K562 (cell line): ENCODE data around the gene HPD. TPM values are rescaled to one million over a fixed set of nuclear protein-coding genes. Genes with fewer than 3 reads are reported as not detected.

Experiments
- CBFA2T2 ChIP-seq: fragments of 450-650 bp; conservative IDR thresholded peaks from 2 replicates; pipeline ENCODE4 v1.6.1; 2017; ENCODE audit warnings: mild to moderate bottlenecking
- HSF4 ChIP-seq: fragments of 250-450 bp; sonication (Bioruptor Pico); IDR thresholded peaks from 2 replicates; pipeline ENCODE4 v2.1.2; 2022; ENCODE audit warnings: mild to moderate bottlenecking, moderate library complexity, borderline replicate concordance
- IFI16 ChIP-seq: fragments of 250-450 bp; sonication (Bioruptor Pico); IDR thresholded peaks from 2 replicates; pipeline ENCODE4 v2.1.2; 2022; ENCODE audit warnings: mild to moderate bottlenecking, inconsistent platforms
- MTF1 ChIP-seq: fragments of 250-450 bp; sonication (Bioruptor Pico); IDR thresholded peaks from 2 replicates; pipeline ENCODE4 v1.9.0; 2021; ENCODE audit warnings: moderate library complexity, mild to moderate bottlenecking, inconsistent platforms, borderline replicate concordance
- NRF1 ChIP-seq, 2 experiments: fragments of 450-650 bp; IDR thresholded peaks in 1 of 2; conservative IDR thresholded peaks in 1 of 2; 2 replicates each; pipeline ENCODE4 v1.6.1; 2014; ENCODE audit warnings: mild to moderate bottlenecking in 2 of 2
- RB1 ChIP-seq: fragments of 450-650 bp; IDR thresholded peaks from 2 replicates; pipeline ENCODE4 v1.6.1; 2017; ENCODE audit warnings: low read depth, mild to moderate bottlenecking
- ZKSCAN8 ChIP-seq: fragments of 200-800 bp; sonication (Bioruptor generic); IDR thresholded peaks from 2 replicates; pipeline ENCODE4 v1.6.1; 2016; ENCODE audit warnings: missing genetic modification characterization, missing compliant biosample characterization
- ZNF644 ChIP-seq: fragments of 200-800 bp; sonication (Bioruptor generic); IDR thresholded peaks from 2 replicates; pipeline ENCODE4 v1.6.1; 2016; ENCODE audit warnings: low read depth, missing genetic modification characterization, missing compliant biosample characterization
- polyA plus RNA-seq, 8 experiments: library from polyadenylated mRNA; depleted of rRNA in 4 of 8; stranded (reverse) in 5 of 8; unstranded in 3 of 8; fragments of >200 nt; fragmentation: Nextera tagmentation in 2 of 8; fragmentation: Illumina TruSeq in 1 of 8; extraction: Ambion mirVana in 2 of 8; extraction: Trizol in 1 of 8; gene quantifications; 2 replicates each; pipeline versions ENCODE4 v1.2.1 to v1.2.3, GENCODE V29; 2011 to 2014; ENCODE audit warnings: inconsistent platforms in 1 of 8, missing spikeins in 1 of 8
- total RNA-seq, 7 experiments: library from RNA; depleted of rRNA in 6 of 7; stranded (reverse); fragments of >200 nt in 6 of 7; fragmentation: Illumina TruSeq in 2 of 7; extraction: Trizol in 2 of 7; gene quantifications; 2 replicates each; pipeline versions ENCODE4 v1.2.1 to v1.2.3, GENCODE V29; 2011 to 2021; ENCODE audit warnings: low replicate concordance in 1 of 7
- TF ChIP-seq, protein P1 (sequence below): fragments of 450-650 bp; IDR thresholded peaks from 2 replicates; pipeline ENCODE4 v1.6.1; 2016
- TF ChIP-seq, protein P2 (sequence below): fragments of 250-450 bp; sonication (Bioruptor Pico); IDR thresholded peaks from 2 replicates; pipeline ENCODE4 v1.6.1; 2021; ENCODE audit warnings: mild to moderate bottlenecking
- TF ChIP-seq, protein P3 (sequence below): sonication (generic); formaldehyde crosslinking; IDR thresholded peaks from 2 replicates; pipeline ENCODE4 v1.8.0; 2023; ENCODE audit warnings: mild to moderate bottlenecking, missing genetic modification reagents
- TF ChIP-seq, protein P4 (sequence below), 2 experiments: fragments of 450-650 bp; formaldehyde crosslinking in 1 of 2; IDR thresholded peaks; 2 replicates each; pipeline versions ENCODE4 v1.4.0 to v1.6.1; 2014 to 2020; ENCODE audit warnings: mild to moderate bottlenecking in 2 of 2, borderline replicate concordance in 1 of 2, low read depth in 1 of 2

Gene HPD
- total and polyA plus RNA-seq, 9 of the 15 experiments (the other 6 are each of a cell fraction or from before 2014, with no cell fraction given), result 0.06 to 0.29 (median 0.07) TPM; not detected in 4

DNA sequence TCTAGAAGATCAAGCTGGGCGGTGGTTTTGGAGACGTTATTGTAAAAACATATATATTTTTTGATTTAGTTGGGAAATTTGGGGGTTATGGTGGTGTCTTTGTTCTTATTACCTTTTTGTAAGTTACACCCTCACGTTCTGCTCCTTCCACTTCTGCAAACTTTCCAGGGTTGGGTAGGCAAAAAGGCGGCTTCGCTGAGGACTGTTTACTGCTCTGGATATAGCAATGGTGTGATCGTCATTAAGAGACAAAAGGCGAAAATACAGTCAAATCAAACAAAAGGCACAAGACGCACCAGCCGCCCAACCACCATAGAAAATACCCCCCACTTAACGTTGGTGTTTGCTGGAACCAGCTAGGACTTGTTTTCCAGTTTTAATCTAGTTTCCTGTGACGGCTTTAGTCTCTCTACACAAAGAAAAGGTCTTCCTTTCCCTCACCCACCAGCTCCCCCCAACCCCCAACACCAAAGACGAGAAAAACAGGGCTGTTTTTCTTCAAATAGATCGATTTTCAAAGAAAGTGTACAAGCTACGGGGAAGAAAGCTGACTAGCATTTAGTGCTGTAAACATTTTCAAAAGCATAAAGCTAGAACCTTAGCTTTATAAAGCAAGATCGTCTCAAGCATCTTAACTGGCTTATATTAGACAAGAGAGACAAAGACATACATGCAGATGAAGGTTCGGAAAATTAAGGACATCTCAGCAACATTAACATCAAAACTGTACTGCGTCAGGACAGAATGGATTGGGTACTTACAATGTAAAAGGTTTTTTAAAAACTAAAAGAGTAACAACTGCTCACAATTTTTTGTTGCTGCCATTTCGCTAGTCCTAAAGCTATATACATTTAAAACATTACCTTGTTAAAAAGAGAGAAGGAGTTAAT lies 56.8 kb downstream of the HPD start (continued):
- TF ChIP-seq NRF1 (conservative IDR thresholded peaks at IDR 0.05 in 1 of 2, IDR thresholded peaks at IDR 0.05 in 1 of 2), result no peak
- no peak for TF ChIP-seq IFI16
- TF ChIP-seq, protein P1, sequence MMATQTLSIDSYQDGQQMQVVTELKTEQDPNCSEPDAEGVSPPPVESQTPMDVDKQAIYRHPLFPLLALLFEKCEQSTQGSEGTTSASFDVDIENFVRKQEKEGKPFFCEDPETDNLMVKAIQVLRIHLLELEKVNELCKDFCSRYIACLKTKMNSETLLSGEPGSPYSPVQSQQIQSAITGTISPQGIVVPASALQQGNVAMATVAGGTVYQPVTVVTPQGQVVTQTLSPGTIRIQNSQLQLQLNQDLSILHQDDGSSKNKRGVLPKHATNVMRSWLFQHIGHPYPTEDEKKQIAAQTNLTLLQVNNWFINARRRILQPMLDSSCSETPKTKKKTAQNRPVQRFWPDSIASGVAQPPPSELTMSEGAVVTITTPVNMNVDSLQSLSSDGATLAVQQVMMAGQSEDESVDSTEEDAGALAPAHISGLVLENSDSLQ, result no peak
- TF ChIP-seq HSF4 (CRISPR knock-in tag), result no peak
- TF ChIP-seq, protein P2, sequence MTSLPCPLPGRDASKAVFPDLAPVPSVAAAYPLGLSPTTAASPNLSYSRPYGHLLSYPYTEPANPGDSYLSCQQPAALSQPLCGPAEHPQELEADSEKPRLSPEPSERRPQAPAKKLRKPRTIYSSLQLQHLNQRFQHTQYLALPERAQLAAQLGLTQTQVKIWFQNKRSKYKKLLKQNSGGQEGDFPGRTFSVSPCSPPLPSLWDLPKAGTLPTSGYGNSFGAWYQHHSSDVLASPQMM (CRISPR knock-in tag), result no peak
- TF ChIP-seq, protein P3, sequence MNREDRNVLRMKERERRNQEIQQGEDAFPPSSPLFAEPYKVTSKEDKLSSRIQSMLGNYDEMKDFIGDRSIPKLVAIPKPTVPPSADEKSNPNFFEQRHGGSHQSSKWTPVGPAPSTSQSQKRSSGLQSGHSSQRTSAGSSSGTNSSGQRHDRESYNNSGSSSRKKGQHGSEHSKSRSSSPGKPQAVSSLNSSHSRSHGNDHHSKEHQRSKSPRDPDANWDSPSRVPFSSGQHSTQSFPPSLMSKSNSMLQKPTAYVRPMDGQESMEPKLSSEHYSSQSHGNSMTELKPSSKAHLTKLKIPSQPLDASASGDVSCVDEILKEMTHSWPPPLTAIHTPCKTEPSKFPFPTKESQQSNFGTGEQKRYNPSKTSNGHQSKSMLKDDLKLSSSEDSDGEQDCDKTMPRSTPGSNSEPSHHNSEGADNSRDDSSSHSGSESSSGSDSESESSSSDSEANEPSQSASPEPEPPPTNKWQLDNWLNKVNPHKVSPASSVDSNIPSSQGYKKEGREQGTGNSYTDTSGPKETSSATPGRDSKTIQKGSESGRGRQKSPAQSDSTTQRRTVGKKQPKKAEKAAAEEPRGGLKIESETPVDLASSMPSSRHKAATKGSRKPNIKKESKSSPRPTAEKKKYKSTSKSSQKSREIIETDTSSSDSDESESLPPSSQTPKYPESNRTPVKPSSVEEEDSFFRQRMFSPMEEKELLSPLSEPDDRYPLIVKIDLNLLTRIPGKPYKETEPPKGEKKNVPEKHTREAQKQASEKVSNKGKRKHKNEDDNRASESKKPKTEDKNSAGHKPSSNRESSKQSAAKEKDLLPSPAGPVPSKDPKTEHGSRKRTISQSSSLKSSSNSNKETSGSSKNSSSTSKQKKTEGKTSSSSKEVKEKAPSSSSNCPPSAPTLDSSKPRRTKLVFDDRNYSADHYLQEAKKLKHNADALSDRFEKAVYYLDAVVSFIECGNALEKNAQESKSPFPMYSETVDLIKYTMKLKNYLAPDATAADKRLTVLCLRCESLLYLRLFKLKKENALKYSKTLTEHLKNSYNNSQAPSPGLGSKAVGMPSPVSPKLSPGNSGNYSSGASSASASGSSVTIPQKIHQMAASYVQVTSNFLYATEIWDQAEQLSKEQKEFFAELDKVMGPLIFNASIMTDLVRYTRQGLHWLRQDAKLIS, result 0 out of 2 replicates have a peak, but pooled peaks have one; percentile 5
- TF ChIP-seq MTF1 (CRISPR knock-in tag), result no peak
- TF ChIP-seq, protein P4, sequence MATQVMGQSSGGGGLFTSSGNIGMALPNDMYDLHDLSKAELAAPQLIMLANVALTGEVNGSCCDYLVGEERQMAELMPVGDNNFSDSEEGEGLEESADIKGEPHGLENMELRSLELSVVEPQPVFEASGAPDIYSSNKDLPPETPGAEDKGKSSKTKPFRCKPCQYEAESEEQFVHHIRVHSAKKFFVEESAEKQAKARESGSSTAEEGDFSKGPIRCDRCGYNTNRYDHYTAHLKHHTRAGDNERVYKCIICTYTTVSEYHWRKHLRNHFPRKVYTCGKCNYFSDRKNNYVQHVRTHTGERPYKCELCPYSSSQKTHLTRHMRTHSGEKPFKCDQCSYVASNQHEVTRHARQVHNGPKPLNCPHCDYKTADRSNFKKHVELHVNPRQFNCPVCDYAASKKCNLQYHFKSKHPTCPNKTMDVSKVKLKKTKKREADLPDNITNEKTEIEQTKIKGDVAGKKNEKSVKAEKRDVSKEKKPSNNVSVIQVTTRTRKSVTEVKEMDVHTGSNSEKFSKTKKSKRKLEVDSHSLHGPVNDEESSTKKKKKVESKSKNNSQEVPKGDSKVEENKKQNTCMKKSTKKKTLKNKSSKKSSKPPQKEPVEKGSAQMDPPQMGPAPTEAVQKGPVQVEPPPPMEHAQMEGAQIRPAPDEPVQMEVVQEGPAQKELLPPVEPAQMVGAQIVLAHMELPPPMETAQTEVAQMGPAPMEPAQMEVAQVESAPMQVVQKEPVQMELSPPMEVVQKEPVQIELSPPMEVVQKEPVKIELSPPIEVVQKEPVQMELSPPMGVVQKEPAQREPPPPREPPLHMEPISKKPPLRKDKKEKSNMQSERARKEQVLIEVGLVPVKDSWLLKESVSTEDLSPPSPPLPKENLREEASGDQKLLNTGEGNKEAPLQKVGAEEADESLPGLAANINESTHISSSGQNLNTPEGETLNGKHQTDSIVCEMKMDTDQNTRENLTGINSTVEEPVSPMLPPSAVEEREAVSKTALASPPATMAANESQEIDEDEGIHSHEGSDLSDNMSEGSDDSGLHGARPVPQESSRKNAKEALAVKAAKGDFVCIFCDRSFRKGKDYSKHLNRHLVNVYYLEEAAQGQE (IDR thresholded peaks at IDR 0.05; ENCODE audit: borderline replicate concordance), result peak; percentile 71
- TF ChIP-seq, protein P4 (CRISPR knock-in tag; IDR thresholded peaks at IDR 0.05; ENCODE audit: low read depth), result no peak
- TF ChIP-seq ZNF644 (tag), result no peak; the same call in 1 of the 2 replicates
- TF ChIP-seq CBFA2T2, result no peak
- peak; percentile 78; the same call in 1 of the 2 replicates for TF ChIP-seq ZKSCAN8
- no peak for TF ChIP-seq RB1
